Keratinocyte (primary cell): ENCODE data around the gene SNRPB.

Experiments
- CTCF ChIP-seq, 3 experiments: IDR thresholded peaks in 1 of 3; conservative IDR thresholded peaks in 1 of 3; optimal IDR thresholded peaks in 1 of 3; 2 replicates in 2 of 3; 3 replicates in 1 of 3; pipeline versions ENCODE3 to v1.5.1; 2011; ENCODE audit warnings: low read length in 3 of 3, mild to moderate bottlenecking in 3 of 3, moderate library complexity in 2 of 3, control low read depth in 1 of 3, inconsistent platforms in 1 of 3; ENCODE audit not compliant: insufficient read depth in 2 of 3; ENCODE audit errors: extremely low read depth in 1 of 3
- EZH2 ChIP-seq: IDR thresholded peaks from one replicate; pipeline ENCODE4 v1.6.1; 2012; ENCODE audit warnings: inconsistent platforms, mild to moderate bottlenecking, low read length, moderate library complexity

DNA sequence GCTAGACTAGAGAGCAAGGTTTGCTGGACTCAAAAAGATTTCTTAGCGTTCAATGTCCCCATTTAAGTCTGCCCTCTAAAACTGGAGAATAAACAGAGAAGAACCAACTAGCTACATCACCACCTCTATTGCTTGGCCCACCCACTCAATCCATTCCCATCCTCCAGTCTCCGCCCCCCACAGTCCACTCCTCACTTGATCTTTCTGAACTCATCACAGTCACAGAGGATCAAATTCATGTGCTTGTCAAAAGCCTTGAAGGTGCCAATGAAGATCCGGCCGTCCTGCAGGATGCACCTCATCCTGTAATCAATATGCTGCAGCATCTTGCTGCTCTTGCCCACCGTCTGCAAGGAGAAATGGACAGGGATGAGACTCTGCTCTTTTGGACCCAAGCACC, 3.2 kb downstream of the SNRPB start:
- TF ChIP-seq CTCF (optimal IDR thresholded peaks at IDR 0.05 in 1 of 3, IDR thresholded peaks at IDR 0.05 in 1 of 3, conservative IDR thresholded peaks at IDR 0.05 in 1 of 3; ENCODE audit: extremely low read depth in 1 of 3, insufficient read depth in 2 of 3, low read length in 3 of 3) (no peak), EZH2 (no peak)
